HEK293 (cell line): Measurements from ENCODE around the gene CD276.

Source experiments
- EGR2 ChIP-seq: fragments of 450-650 bp; formaldehyde crosslinking; IDR thresholded peaks from 2 replicates; pipeline ENCODE4 v1.5.1; 2016; ENCODE audit warnings: low read depth, missing biosample characterization, missing genetic modification characterization
- HIC1 ChIP-seq: fragments of 450-650 bp; formaldehyde crosslinking; IDR thresholded peaks from 2 replicates; pipeline ENCODE4 v1.5.1; 2016; ENCODE audit warnings: missing biosample characterization, missing genetic modification characterization
- HOXD13 ChIP-seq: sonication (generic); formaldehyde crosslinking; IDR thresholded peaks from 2 replicates; pipeline ENCODE4 v1.8.0; 2022; ENCODE audit warnings: missing genetic modification reagents, borderline replicate concordance
- MZF1 ChIP-seq: fragments of 450-650 bp; formaldehyde crosslinking; IDR thresholded peaks from 2 replicates; pipeline ENCODE4 v1.5.1; 2017; ENCODE audit warnings: missing biosample characterization, missing genetic modification characterization, borderline replicate concordance
- REPIN1 ChIP-seq: fragments of 450-650 bp; formaldehyde crosslinking; IDR thresholded peaks from 2 replicates; pipeline ENCODE4 v1.5.1; 2017; ENCODE audit warnings: missing biosample characterization, missing genetic modification characterization, low read depth
- SP7 ChIP-seq: fragments of 450-650 bp; formaldehyde crosslinking; IDR thresholded peaks from 2 replicates; pipeline ENCODE4 v1.5.1; 2016; ENCODE audit warnings: missing biosample characterization, missing genetic modification characterization
- TRIM28 ChIP-seq: IDR thresholded peaks from 2 replicates; pipeline ENCODE4 v1.6.1; 2011; ENCODE audit warnings: low read length, control low read depth, borderline replicate concordance
- WT1 ChIP-seq: fragments of 450-650 bp; formaldehyde crosslinking; IDR thresholded peaks from 2 replicates; pipeline ENCODE4 v1.5.1; 2016; ENCODE audit warnings: missing biosample characterization, missing genetic modification characterization
- ZBTB20 ChIP-seq: fragments of 450-650 bp; formaldehyde crosslinking; IDR thresholded peaks from 2 replicates; pipeline ENCODE4 v1.5.1; 2016; ENCODE audit warnings: missing biosample characterization, missing genetic modification characterization
- ZBTB44 ChIP-seq: fragments of 450-650 bp; IDR thresholded peaks from 2 replicates; pipeline ENCODE4 v1.5.1; 2018; ENCODE audit warnings: missing biosample characterization, mild to moderate bottlenecking, missing genetic modification characterization
- ZBTB6 ChIP-seq: fragments of 450-650 bp; formaldehyde crosslinking; IDR thresholded peaks from 2 replicates; pipeline ENCODE4 v1.5.1; 2017; ENCODE audit warnings: missing biosample characterization, missing genetic modification characterization
- ZBTB8A ChIP-seq: fragments of 450-650 bp; formaldehyde crosslinking; IDR thresholded peaks from 2 replicates; pipeline ENCODE4 v1.5.1; 2016; ENCODE audit warnings: missing biosample characterization, missing genetic modification characterization
- ZFP37 ChIP-seq: fragments of 450-650 bp; formaldehyde crosslinking; IDR thresholded peaks from 2 replicates; pipeline ENCODE4 v1.5.1; 2016; ENCODE audit warnings: missing biosample characterization, missing genetic modification characterization
- ZFP41 ChIP-seq: fragments of 450-650 bp; formaldehyde crosslinking; IDR thresholded peaks from 2 replicates; pipeline ENCODE4 v1.5.1; 2016; ENCODE audit warnings: missing biosample characterization, missing genetic modification characterization, borderline replicate concordance
- ZFP69B ChIP-seq: fragments of 450-650 bp; formaldehyde crosslinking; IDR thresholded peaks from 2 replicates; pipeline ENCODE4 v1.5.1; 2016; ENCODE audit warnings: missing biosample characterization, missing genetic modification characterization
- ZNF202 ChIP-seq: fragments of 450-650 bp; formaldehyde crosslinking; IDR thresholded peaks from 2 replicates; pipeline ENCODE4 v1.5.1; 2016; ENCODE audit warnings: missing biosample characterization, missing genetic modification characterization, borderline replicate concordance
- ZNF274 ChIP-seq, 2 experiments: fragments of 200-500 bp in 1 of 2; fragments of 450-650 bp in 1 of 2; sonication (Bioruptor generic) in 1 of 2; formaldehyde crosslinking in 1 of 2; IDR thresholded peaks; 2 replicates each; pipeline versions ENCODE4 v1.5.1 to v1.6.1; 2014 to 2016; ENCODE audit warnings: borderline replicate concordance in 1 of 2, inconsistent platforms in 1 of 2, low read length in 1 of 2, missing biosample characterization in 1 of 2, missing genetic modification characterization in 1 of 2
- ZNF311 ChIP-seq: fragments of 450-650 bp; formaldehyde crosslinking; IDR thresholded peaks from 2 replicates; pipeline ENCODE4 v1.5.1; 2017; ENCODE audit warnings: missing biosample characterization, missing genetic modification characterization, borderline replicate concordance
- ZNF510 ChIP-seq: fragments of 450-650 bp; formaldehyde crosslinking; IDR thresholded peaks from 2 replicates; pipeline ENCODE4 v1.5.1; 2018; ENCODE audit warnings: mild to moderate bottlenecking, missing genetic modification characterization, missing biosample characterization; ENCODE audit not compliant: insufficient replicate concordance
- ZNF544 ChIP-seq: fragments of 450-650 bp; formaldehyde crosslinking; IDR thresholded peaks from 2 replicates; pipeline ENCODE4 v1.5.0; 2017; ENCODE audit warnings: missing biosample characterization, missing genetic modification characterization
- ZNF629 ChIP-seq: fragments of 450-650 bp; formaldehyde crosslinking; IDR thresholded peaks from 2 replicates; pipeline ENCODE4 v1.5.1; 2017; ENCODE audit warnings: missing biosample characterization, missing genetic modification characterization
- ZNF707 ChIP-seq: fragments of 450-650 bp; formaldehyde crosslinking; IDR thresholded peaks from 2 replicates; pipeline ENCODE4 v1.5.1; 2016; ENCODE audit warnings: missing biosample characterization, missing genetic modification characterization
- ZNF837 ChIP-seq: fragments of 450-650 bp; formaldehyde crosslinking; IDR thresholded peaks from 2 replicates; pipeline ENCODE4 v1.5.1; 2016; ENCODE audit warnings: missing biosample characterization, missing genetic modification characterization
- ZSCAN4 ChIP-seq: fragments of 450-650 bp; formaldehyde crosslinking; IDR thresholded peaks from 2 replicates; pipeline ENCODE4 v1.5.1; 2017; ENCODE audit warnings: missing biosample characterization, missing genetic modification characterization
- TF ChIP-seq, protein P1 (sequence below): fragments of 450-650 bp; formaldehyde crosslinking; IDR thresholded peaks from 2 replicates; pipeline ENCODE4 v1.5.1; 2017; ENCODE audit warnings: missing biosample characterization, missing genetic modification characterization
- TF ChIP-seq, protein P2 (sequence below): sonication (generic); formaldehyde crosslinking; IDR thresholded peaks from 2 replicates; pipeline ENCODE4 v1.8.1; 2022; ENCODE audit warnings: mild to moderate bottlenecking, moderate library complexity, missing genetic modification reagents
- TF ChIP-seq, protein P3 (sequence below): fragments of 450-650 bp; formaldehyde crosslinking; IDR thresholded peaks from 2 replicates; pipeline ENCODE4 v1.5.1; 2017; ENCODE audit warnings: missing biosample characterization, missing genetic modification characterization

CD276 gene

DNA sequence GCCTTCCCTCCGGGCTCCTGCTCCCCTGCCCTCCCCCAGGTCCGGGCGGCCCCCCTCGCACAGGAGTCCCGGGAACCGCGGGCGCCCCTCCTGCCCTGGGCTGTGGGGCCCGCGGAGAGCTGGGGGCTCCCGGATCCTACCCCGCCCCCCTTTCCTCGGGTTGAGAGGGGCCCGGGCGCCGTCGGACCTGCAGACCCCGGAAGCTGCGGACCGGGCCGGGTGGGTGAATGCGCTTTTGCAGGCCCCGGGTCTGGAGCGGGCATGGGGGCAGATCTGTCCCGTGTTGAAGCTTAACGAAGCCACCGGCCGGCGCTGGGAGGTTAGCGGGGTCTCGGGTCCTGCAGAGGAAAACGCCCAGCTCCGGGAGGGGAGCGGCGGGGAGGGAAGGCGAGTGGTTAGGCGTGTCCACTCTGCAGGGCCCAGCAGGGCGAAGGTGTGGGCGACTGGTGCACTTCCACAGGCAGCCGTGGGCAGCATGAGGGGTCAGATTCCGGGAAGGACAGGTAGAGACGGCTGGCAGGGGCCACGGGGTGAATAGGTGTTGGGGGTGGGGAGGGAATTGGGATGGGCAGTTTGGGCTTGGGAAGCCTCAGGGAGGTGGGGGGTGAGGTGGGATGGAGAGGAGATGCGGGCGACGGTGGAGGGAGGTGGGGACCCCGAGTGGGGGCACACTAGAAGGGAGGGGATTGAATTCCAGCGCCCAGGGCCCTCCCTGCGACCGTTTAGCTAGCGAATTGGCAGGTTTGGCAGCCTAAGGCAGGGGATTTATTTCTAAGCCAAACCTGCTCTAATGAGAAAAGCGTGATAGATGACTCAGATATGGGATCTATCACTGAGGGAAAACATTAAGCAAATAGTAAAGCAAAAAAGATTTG, 635 bp downstream of the CD276 start (continued):
- no peak for TF ChIP-seq ZNF510 (tag by site-specific recombination)
- TF ChIP-seq, protein P1, sequence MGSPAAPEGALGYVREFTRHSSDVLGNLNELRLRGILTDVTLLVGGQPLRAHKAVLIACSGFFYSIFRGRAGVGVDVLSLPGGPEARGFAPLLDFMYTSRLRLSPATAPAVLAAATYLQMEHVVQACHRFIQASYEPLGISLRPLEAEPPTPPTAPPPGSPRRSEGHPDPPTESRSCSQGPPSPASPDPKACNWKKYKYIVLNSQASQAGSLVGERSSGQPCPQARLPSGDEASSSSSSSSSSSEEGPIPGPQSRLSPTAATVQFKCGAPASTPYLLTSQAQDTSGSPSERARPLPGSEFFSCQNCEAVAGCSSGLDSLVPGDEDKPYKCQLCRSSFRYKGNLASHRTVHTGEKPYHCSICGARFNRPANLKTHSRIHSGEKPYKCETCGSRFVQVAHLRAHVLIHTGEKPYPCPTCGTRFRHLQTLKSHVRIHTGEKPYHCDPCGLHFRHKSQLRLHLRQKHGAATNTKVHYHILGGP (tag by site-specific recombination) = no peak
- peak; percentile 92 for TF ChIP-seq ZSCAN4 (tag by site-specific recombination)
- TF ChIP-seq ZBTB20 = peak; percentile 87; the same call in 1 of the 2 replicates
- TF ChIP-seq TRIM28 = no peak
- TF ChIP-seq ZFP41 (tag by site-specific recombination) = no peak
- TF ChIP-seq HOXD13 = no peak
- TF ChIP-seq, protein P2, sequence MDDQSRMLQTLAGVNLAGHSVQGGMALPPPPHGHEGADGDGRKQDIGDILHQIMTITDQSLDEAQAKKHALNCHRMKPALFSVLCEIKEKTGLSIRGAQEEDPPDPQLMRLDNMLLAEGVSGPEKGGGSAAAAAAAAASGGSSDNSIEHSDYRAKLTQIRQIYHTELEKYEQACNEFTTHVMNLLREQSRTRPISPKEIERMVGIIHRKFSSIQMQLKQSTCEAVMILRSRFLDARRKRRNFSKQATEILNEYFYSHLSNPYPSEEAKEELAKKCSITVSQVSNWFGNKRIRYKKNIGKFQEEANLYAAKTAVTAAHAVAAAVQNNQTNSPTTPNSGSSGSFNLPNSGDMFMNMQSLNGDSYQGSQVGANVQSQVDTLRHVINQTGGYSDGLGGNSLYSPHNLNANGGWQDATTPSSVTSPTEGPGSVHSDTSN (CRISPR knock-in tag) = no peak
- TF ChIP-seq ZBTB6 (tag by site-specific recombination) = no peak
- no peak for TF ChIP-seq REPIN1 (tag by site-specific recombination)
- no peak for TF ChIP-seq ZNF544 (tag by site-specific recombination)
- peak; percentile 80 for TF ChIP-seq HIC1 (tag by site-specific recombination)
- TF ChIP-seq ZNF202 = no peak
- TF ChIP-seq ZNF311 (tag by site-specific recombination) = no peak
- TF ChIP-seq EGR2 (tag by site-specific recombination) = peak; percentile 92
- TF ChIP-seq ZNF274 (IDR thresholded peaks at IDR 0.05; ENCODE audit: low read length) = no peak
- TF ChIP-seq ZNF274 (tag by site-specific recombination; IDR thresholded peaks at IDR 0.05; ENCODE audit: borderline replicate concordance) = no peak
- TF ChIP-seq ZNF707 (tag by site-specific recombination) = no peak
- TF ChIP-seq MZF1 (tag by site-specific recombination) = no peak
- TF ChIP-seq SP7 = peak; percentile 38
- TF ChIP-seq ZFP37 (tag by site-specific recombination) = no peak
- TF ChIP-seq ZBTB8A (tag by site-specific recombination) = peak; percentile 45; the same call in 1 of the 2 replicates
- TF ChIP-seq ZNF629 (tag by site-specific recombination) = peak; percentile 63; the same call in 1 of the 2 replicates
- no peak for TF ChIP-seq ZBTB44 (tag by site-specific recombination)
- peak; percentile 53; the same call in 1 of the 2 replicates for TF ChIP-seq ZFP69B
- peak; percentile 27; the same call in 1 of the 2 replicates for TF ChIP-seq WT1 (tag by site-specific recombination)
- TF ChIP-seq, protein P3, sequence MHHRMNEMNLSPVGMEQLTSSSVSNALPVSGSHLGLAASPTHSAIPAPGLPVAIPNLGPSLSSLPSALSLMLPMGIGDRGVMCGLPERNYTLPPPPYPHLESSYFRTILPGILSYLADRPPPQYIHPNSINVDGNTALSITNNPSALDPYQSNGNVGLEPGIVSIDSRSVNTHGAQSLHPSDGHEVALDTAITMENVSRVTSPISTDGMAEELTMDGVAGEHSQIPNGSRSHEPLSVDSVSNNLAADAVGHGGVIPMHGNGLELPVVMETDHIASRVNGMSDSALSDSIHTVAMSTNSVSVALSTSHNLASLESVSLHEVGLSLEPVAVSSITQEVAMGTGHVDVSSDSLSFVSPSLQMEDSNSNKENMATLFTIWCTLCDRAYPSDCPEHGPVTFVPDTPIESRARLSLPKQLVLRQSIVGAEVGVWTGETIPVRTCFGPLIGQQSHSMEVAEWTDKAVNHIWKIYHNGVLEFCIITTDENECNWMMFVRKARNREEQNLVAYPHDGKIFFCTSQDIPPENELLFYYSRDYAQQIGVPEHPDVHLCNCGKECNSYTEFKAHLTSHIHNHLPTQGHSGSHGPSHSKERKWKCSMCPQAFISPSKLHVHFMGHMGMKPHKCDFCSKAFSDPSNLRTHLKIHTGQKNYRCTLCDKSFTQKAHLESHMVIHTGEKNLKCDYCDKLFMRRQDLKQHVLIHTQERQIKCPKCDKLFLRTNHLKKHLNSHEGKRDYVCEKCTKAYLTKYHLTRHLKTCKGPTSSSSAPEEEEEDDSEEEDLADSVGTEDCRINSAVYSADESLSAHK (tag by site-specific recombination) = no peak
- TF ChIP-seq ZNF837 (tag by site-specific recombination) = no peak
